ENCODE measurements around the gene SCAF8. TPM values are rescaled to one million over a fixed set of nuclear protein-coding genes. Genes with fewer than 3 reads are reported as not detected.

The SCAF8 gene
- total and polyA plus RNA-seq, 2 donors (not counting 1 experiment from before 2014, with no cell fraction given) = 25.7 to 75.2 TPM

DNA sequence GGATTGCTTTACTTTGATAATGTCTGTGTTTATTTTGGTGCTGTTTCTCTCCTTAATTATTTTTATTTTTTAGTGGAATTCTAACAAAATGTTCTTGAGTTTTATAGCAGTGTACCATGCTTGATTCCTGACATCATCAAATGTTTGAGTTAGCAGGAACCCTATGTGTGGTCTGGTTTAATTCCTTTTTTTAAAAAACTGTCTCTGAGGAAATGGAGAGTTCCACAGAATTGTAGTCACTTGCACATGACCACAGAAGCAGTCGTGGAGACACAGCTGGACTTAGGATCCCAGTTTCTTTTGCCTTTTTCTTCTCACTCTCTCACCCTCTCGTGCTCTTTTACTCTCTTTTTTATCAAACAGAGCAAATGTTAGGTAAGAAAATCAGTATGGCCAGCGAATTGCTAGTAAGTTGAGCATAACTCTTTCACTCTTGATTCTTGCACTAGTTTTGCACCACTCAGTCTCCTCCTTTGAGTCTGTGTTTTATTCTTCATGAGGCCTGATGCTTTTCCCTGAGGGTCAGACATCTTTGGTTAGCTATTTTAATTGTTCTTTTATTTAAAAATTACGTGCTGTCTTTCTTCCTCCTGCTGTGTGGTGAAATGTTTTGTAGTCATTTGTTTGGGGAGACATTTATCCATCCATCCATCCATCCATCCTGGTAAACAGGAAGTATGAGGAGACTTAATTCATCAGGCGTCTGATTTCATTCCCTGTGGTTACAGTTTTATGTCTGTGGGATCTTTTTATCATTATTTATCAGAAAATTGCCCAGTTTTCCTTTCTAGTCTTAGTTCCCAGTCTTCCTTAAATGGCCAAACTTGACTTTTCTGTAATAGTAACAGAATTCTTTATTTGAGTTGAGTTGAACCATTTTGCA lies 83.0 kb downstream of the SCAF8 start:
- H3K4me3 ChIP-seq (ENCODE audit: control extremely low read depth in 1 of 5, extremely low read depth in 1 of 5, insufficient read depth in 1 of 5, low read depth in 2 of 5, low read length in 4 of 5) = no peak overlapping the region
- H3K9ac ChIP-seq (ENCODE audit: low read length) = no peak overlapping the region
- H3K4me2 ChIP-seq (replicated peaks; ENCODE audit: low read depth, low read length, poor library complexity, severe bottlenecking) = no peak overlapping the region
- peaks cover 20% of the 10 kb centered on the region for H4K20me1 ChIP-seq (ENCODE audit: control insufficient read depth, insufficient read depth, low read length, poor library complexity, severe bottlenecking)
- H3K9me3 ChIP-seq (ENCODE audit: control extremely low read depth in 1 of 3, control insufficient read depth in 2 of 3, insufficient read depth in 1 of 3, low read length in 2 of 3) = peaks cover 0 to 5% (median 0%) of the 10 kb centered on the region in 3 donors
- H2AFZ ChIP-seq (ENCODE audit: insufficient read depth, low read depth, low read length, poor library complexity, severe bottlenecking) = no peak overlapping the region
- peaks cover 22 to 25% of the 10 kb centered on the region in 2 donors for H3K4me1 ChIP-seq (ENCODE audit: control insufficient read depth in 2 of 2, insufficient read depth in 2 of 2, low read length in 2 of 2)
- no peaks in the 10 kb centered on the region for H3K9me3 Mint-ChIP-seq (ENCODE audit: insufficient read depth)
- peaks cover 18 to 64% of the 10 kb centered on the region in 2 experiments for H3K36me3 ChIP-seq (replicated peaks in 1 of 2; ENCODE audit: control extremely low read depth in 1 of 2, control insufficient read depth in 1 of 2, extremely low read depth in 1 of 2, insufficient read depth in 2 of 2, low read length in 1 of 2)
- peaks cover 31% of the 10 kb centered on the region for H3K79me2 ChIP-seq (ENCODE audit: control insufficient read depth, insufficient read depth, low read length)
- CTCF ChIA-PET = interaction anchor here (1.0 to 2.4 kb wide), 5 partner anchors 8 to 140 kb away, joined by 3 to 8 read pairs (median 7); no protein-coding TSS in a partner anchor
- ATAC-seq (ENCODE audit: low read depth) = no peak
- no peak overlapping the region for H3K27ac ChIP-seq (ENCODE audit: low read length in 2 of 2)
- no peaks in the 10 kb centered on the region for H3K27me3 Mint-ChIP-seq
- no peak for TF ChIP-seq EZH2 (IDR thresholded peaks at IDR 0.05; ENCODE audit: borderline replicate concordance, insufficient read depth, low read depth, low read length, poor library complexity, severe bottlenecking)
- TF ChIP-seq, protein P1, sequence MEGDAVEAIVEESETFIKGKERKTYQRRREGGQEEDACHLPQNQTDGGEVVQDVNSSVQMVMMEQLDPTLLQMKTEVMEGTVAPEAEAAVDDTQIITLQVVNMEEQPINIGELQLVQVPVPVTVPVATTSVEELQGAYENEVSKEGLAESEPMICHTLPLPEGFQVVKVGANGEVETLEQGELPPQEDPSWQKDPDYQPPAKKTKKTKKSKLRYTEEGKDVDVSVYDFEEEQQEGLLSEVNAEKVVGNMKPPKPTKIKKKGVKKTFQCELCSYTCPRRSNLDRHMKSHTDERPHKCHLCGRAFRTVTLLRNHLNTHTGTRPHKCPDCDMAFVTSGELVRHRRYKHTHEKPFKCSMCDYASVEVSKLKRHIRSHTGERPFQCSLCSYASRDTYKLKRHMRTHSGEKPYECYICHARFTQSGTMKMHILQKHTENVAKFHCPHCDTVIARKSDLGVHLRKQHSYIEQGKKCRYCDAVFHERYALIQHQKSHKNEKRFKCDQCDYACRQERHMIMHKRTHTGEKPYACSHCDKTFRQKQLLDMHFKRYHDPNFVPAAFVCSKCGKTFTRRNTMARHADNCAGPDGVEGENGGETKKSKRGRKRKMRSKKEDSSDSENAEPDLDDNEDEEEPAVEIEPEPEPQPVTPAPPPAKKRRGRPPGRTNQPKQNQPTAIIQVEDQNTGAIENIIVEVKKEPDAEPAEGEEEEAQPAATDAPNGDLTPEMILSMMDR (IDR thresholded peaks at IDR 0.05) = no peak
- H3K27me3 ChIP-seq (replicated peaks in 1 of 4; ENCODE audit: control extremely low read depth in 1 of 4, control insufficient read depth in 3 of 4, insufficient read depth in 4 of 4, low read length in 3 of 4) = no peaks in the 10 kb centered on the region
- no peak for DNase-seq
- H3K4me1 Mint-ChIP-seq = peaks cover 39% of the 10 kb centered on the region
- WGBS (ENCODE audit: insufficient coverage) = no CpG with 5 or more reads among the region's 5 CpGs
- POLR2A ChIA-PET = interaction anchor here (0.5 to 0.6 kb wide), 2 partner anchors 100 to 1953 kb away, joined by 3 read pairs; no protein-coding TSS in a partner anchor
- no peak overlapping the region for H3K27ac Mint-ChIP-seq
- intact Hi-C loops (cut with micrococcal nuclease) = loop anchor here (2.0 kb wide), 1 partner anchor 83 kb away; the partner anchor contains the start of gene SCAF8
- H3K4me3 Mint-ChIP-seq = no peak overlapping the region

DNA sequence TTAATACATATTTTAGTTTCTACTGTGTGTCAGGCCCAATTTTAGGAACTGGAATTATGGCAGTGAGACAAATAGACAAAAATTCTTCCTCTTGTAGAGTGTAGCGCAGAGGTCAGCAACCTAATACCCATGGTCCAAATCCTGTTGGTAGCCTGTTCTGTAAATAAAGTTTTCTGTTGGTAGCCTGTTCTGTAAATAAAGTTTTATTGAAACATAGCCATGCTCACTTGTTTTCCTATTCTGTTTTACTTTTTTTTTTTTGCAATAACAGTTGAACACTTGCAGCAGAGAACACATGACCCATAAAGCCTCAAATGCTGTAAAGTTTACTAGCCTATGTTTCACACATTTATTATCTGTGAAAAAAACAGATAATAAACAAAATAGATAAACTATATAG lies 87.9 kb downstream of the SCAF8 start:
- Mint-ChIP-seq H3K9me3 (ENCODE audit: insufficient read depth) (no peaks in the 10 kb centered on the region), H3K27ac (no peak overlapping the region), H3K4me3 (no peak overlapping the region), H3K27me3 (no peaks in the 10 kb centered on the region), H3K4me1 (peaks cover 7% of the 10 kb centered on the region)
- H3K79me2 ChIP-seq (ENCODE audit: control insufficient read depth, insufficient read depth, low read length) = peaks cover 31% of the 10 kb centered on the region
- H3K36me3 ChIP-seq (replicated peaks in 1 of 2; ENCODE audit: control extremely low read depth in 1 of 2, control insufficient read depth in 1 of 2, extremely low read depth in 1 of 2, insufficient read depth in 2 of 2, low read length in 1 of 2) = peaks cover 23 to 85% of the 10 kb centered on the region in 2 experiments
- peaks cover 12% of the 10 kb centered on the region for H4K20me1 ChIP-seq (ENCODE audit: control insufficient read depth, insufficient read depth, low read length, poor library complexity, severe bottlenecking)
- ATAC-seq (ENCODE audit: low read depth) (no peak), DNase-seq (no peak)
- H3K4me2 ChIP-seq (replicated peaks; ENCODE audit: low read depth, low read length, poor library complexity, severe bottlenecking) = no peak overlapping the region
- no peak overlapping the region for H3K4me3 ChIP-seq (ENCODE audit: control extremely low read depth in 1 of 5, extremely low read depth in 1 of 5, insufficient read depth in 1 of 5, low read depth in 2 of 5, low read length in 4 of 5)
- no peaks in the 10 kb centered on the region for H3K4me1 ChIP-seq (ENCODE audit: control insufficient read depth in 2 of 2, insufficient read depth in 2 of 2, low read length in 2 of 2)
- no peak for TF ChIP-seq EZH2 (IDR thresholded peaks at IDR 0.05; ENCODE audit: borderline replicate concordance, insufficient read depth, low read depth, low read length, poor library complexity, severe bottlenecking)
- TF ChIP-seq, protein P1 (IDR thresholded peaks at IDR 0.05) = no peak
- H3K9ac ChIP-seq (ENCODE audit: low read length) = no peak overlapping the region
- intact Hi-C loops (cut with micrococcal nuclease) = no loop called here
- no peak overlapping the region for H2AFZ ChIP-seq (ENCODE audit: insufficient read depth, low read depth, low read length, poor library complexity, severe bottlenecking)
- no CpG with 5 or more reads among the region's 1 CpG for WGBS (ENCODE audit: insufficient coverage)
- H3K9me3 ChIP-seq (ENCODE audit: control extremely low read depth in 1 of 3, control insufficient read depth in 2 of 3, insufficient read depth in 1 of 3, low read length in 2 of 3) = no peaks in the 10 kb centered on the region
- ChIA-PET POLR2A (no interaction called here), CTCF (no interaction called here)
- H3K27me3 ChIP-seq (replicated peaks in 1 of 4; ENCODE audit: control extremely low read depth in 1 of 4, control insufficient read depth in 3 of 4, insufficient read depth in 4 of 4, low read length in 3 of 4) = no peaks in the 10 kb centered on the region
- H3K27ac ChIP-seq (ENCODE audit: low read length in 2 of 2) = no peak overlapping the region
